NOMO-1 (cell line): ENCODE measurements around the gene CPVL.
"Not testable (repeated sequence)": the region's sequence is repeated elsewhere in the genome, so short reads cannot be mapped to it uniquely, and the experiment has no call there.

Source experiments
- DNase-seq, 2 experiments: peaks; one replicate each; lab custom pipeline; 2025; ENCODE audit not compliant: unreplicated experiment in 2 of 2; lab: John Stamatoyannopoulos, UW

The CPVL gene

GRCh38 chr7:29122081-29122480 lies 24.3 kb downstream of the CPVL start:
- DNase-seq: no peak

GRCh38 chr7:29120955-29121354 lies 25.4 kb downstream of the CPVL start:
- no peak for DNase-seq

- no peak for DNase-seq
Measured at GRCh38 chr7:29119538-29119937, 26.8 kb downstream of the CPVL start.

- no peak for DNase-seq
Measured at GRCh38 chr7:29116361-29117200, 29.8 kb downstream of the CPVL start.

GRCh38 chr7:29115753-29116152 lies 30.6 kb downstream of the CPVL start:
- no peak for DNase-seq

- no peak for DNase-seq
Measured at GRCh38 chr7:29115130-29115687, 31.1 kb downstream of the CPVL start.

GRCh38 chr7:29114266-29114665 lies 32.1 kb downstream of the CPVL start:
- not testable (repeated sequence) for DNase-seq

- DNase-seq: peak; percentile 34 to 61
Measured at GRCh38 chr7:29113384-29114102, 32.8 kb downstream of the CPVL start.

GRCh38 chr7:29112721-29113120 lies 33.6 kb downstream of the CPVL start:
- DNase-seq: no peak

GRCh38 chr7:29109899-29110298 lies 36.4 kb downstream of the CPVL start:
- DNase-seq: peak; percentile 36 to 81

- no peak for DNase-seq
Measured at GRCh38 chr7:29109358-29109757, 37.0 kb downstream of the CPVL start.

- no peak for DNase-seq
Measured at GRCh38 chr7:29107056-29107455, 39.3 kb downstream of the CPVL start.

GRCh38 chr7:29106669-29106988 lies 39.7 kb downstream of the CPVL start:
- DNase-seq: no peak

GRCh38 chr7:29105752-29106668 lies 40.3 kb downstream of the CPVL start:
- peak; percentile 47 to 75 for DNase-seq

GRCh38 chr7:29105191-29105590 lies 41.1 kb downstream of the CPVL start:
- DNase-seq: no peak

- peak; percentile 51 for DNase-seq
Measured at GRCh38 chr7:29102558-29103151, 43.7 kb downstream of the CPVL start.

- DNase-seq: peak in 1 of 2 experiments; percentile 35
Measured at GRCh38 chr7:29100924-29101323, 45.4 kb downstream of the CPVL start.

GRCh38 chr7:29099896-29100847 lies 46.2 kb downstream of the CPVL start:
- DNase-seq: no peak

- no peak for DNase-seq
Measured at GRCh38 chr7:29096446-29096730, 49.9 kb downstream of the CPVL start.
